Activated CD8-positive, alpha-beta T cell treated with anti-CD3 and anti-CD28 coated beads, Interleukin-2, amount 10 ng/mL, durations not matched to agents 7 days and 5 days (primary cell): ENCODE results near the gene OR5L1. TPM values are rescaled to one million over a fixed set of nuclear protein-coding genes. Genes with fewer than 3 reads are reported as not detected.

Source experiments
- total RNA-seq, 2 experiments: library from RNA; stranded (reverse); gene quantifications; one replicate each; pipeline ENCODE4 v1.2.3, GENCODE V29; 2021

The OR5L1 gene
- total RNA-seq, 2 experiments from 2014 or later, result not detected

Other genes with a start within 250 kb of the OR5L1 start
- gene OR4C16, start 239.2 kb upstream of the OR5L1 start, total RNA-seq, result not detected
- not detected for gene OR4C11, start 203.7 kb upstream of the OR5L1 start, total RNA-seq
- not detected for gene OR4P4, start 176.3 kb upstream of the OR5L1 start, total RNA-seq
- gene OR4S2, start 163.0 kb upstream of the OR5L1 start, total RNA-seq, result not detected
- not detected for gene OR4C6, start 149.2 kb upstream of the OR5L1 start, total RNA-seq
- not detected for gene OR5D13, start 37.9 kb upstream of the OR5L1 start, total RNA-seq
- gene OR5D14, start 15.8 kb upstream of the OR5L1 start, total RNA-seq, result not detected
- gene OR5D18, start 8.3 kb downstream of the OR5L1 start, total RNA-seq, result not detected
- not detected for gene OR5L2, start 15.9 kb downstream of the OR5L1 start, total RNA-seq
- not detected for gene OR5D16, start 27.4 kb downstream of the OR5L1 start, total RNA-seq
- not detected for gene TRIM51, start 71.9 kb downstream of the OR5L1 start, total RNA-seq
- gene OR5W2, start 103.2 kb downstream of the OR5L1 start, total RNA-seq, result not detected
- gene OR5I1, start 125.0 kb downstream of the OR5L1 start, total RNA-seq, result not detected
- not detected for gene OR10AG1, start 158.6 kb downstream of the OR5L1 start, total RNA-seq
- not detected for gene OR5F1, start 183.3 kb downstream of the OR5L1 start, total RNA-seq
- gene OR5AS1, start 216.3 kb downstream of the OR5L1 start, total RNA-seq, result not detected